Keratinocyte (primary cell): ENCODE data around the gene LAMTOR5. TPM values are rescaled to one million over a fixed set of nuclear protein-coding genes. Genes with fewer than 3 reads are reported as not detected.
A peak's percentile ranks its signal among the peaks of the same experiment; 100 is the strongest.

Experiments used
- DNase-seq: peaks from one replicate; pipeline ENCODE4 v3.0.0-alpha.2; 2011; ENCODE audit warnings: low read depth, missing footprints, low spot score
- FAIRE-seq: peaks from 2 replicates; lab custom pipeline; 2011; peaks lifted over from hg19 to GRCh38; lab: Jason Lieb, UNC
- H2AFZ ChIP-seq: 2 replicates; pipeline ENCODE4 v1.6.0; 2012; ENCODE audit warnings: low read length, control low read depth, inconsistent platforms; ENCODE audit not compliant: control insufficient read depth
- H3K27ac ChIP-seq: 2 replicates; pipeline ENCODE4 v1.5.1; 2011; ENCODE audit warnings: low read length; ENCODE audit not compliant: control insufficient read depth, insufficient read depth
- H3K27me3 ChIP-seq: 3 replicates; pipeline ENCODE4 v1.6.0; 2011; ENCODE audit warnings: low read length; ENCODE audit not compliant: control insufficient read depth, insufficient read depth; ENCODE audit errors: extremely low read depth
- H3K36me3 ChIP-seq, 2 experiments: 2 replicates in 1 of 2; 3 replicates in 1 of 2; pipeline ENCODE4 v1.5.1; 2011; ENCODE audit warnings: low read length in 2 of 2, mild to moderate bottlenecking in 1 of 2; ENCODE audit not compliant: control insufficient read depth in 2 of 2, insufficient read depth in 2 of 2; ENCODE audit errors: extremely low read depth in 1 of 2
- H3K4me1 ChIP-seq: 3 replicates; pipeline ENCODE4 v1.5.1; 2011; ENCODE audit warnings: low read length; ENCODE audit not compliant: control insufficient read depth, insufficient read depth; ENCODE audit errors: extremely low read depth
- H3K4me2 ChIP-seq: 3 replicates; pipeline ENCODE4 v1.6.0; 2011; ENCODE audit warnings: low read depth, low read length; ENCODE audit not compliant: control insufficient read depth, insufficient read depth; ENCODE audit errors: extremely low read depth
- H3K4me3 ChIP-seq, 3 experiments: fragments of 200-600 bp in 1 of 3; sonication (generic) in 1 of 3; 2 replicates in 2 of 3; 3 replicates in 1 of 3; pipeline ENCODE4 v1.5.1; 2011 to 2016; ENCODE audit warnings: low read length in 3 of 3, mild to moderate bottlenecking in 3 of 3, control low read depth in 2 of 3, inconsistent platforms in 1 of 3, low read depth in 1 of 3, mixed read lengths in 1 of 3, mixed run types in 1 of 3, moderate library complexity in 1 of 3; ENCODE audit not compliant: control insufficient read depth in 2 of 3, insufficient read depth in 2 of 3; ENCODE audit errors: extremely low read depth in 1 of 3
- H3K79me2 ChIP-seq: 2 replicates; pipeline ENCODE4 v1.6.0; 2012; ENCODE audit warnings: low read length; ENCODE audit not compliant: control insufficient read depth, insufficient read depth
- H3K9ac ChIP-seq: 3 replicates; pipeline ENCODE4 v1.6.0; 2011; ENCODE audit warnings: low read length; ENCODE audit not compliant: control insufficient read depth, insufficient read depth; ENCODE audit errors: extremely low read depth
- H3K9me1 ChIP-seq: 3 replicates; pipeline ENCODE4 v1.6.0; 2011; ENCODE audit warnings: low read length; ENCODE audit not compliant: control insufficient read depth, insufficient read depth; ENCODE audit errors: extremely low read depth
- H3K9me3 ChIP-seq: 2 replicates; pipeline ENCODE4 v1.5.1; 2012; ENCODE audit warnings: low read depth, low read length; ENCODE audit not compliant: control insufficient read depth
- H4K20me1 ChIP-seq: 3 replicates; pipeline ENCODE4 v1.6.0; 2011; ENCODE audit warnings: low read length; ENCODE audit not compliant: control insufficient read depth, insufficient read depth; ENCODE audit errors: extremely low read depth
- CTCF ChIP-seq, 3 experiments: IDR thresholded peaks in 1 of 3; conservative IDR thresholded peaks in 1 of 3; optimal IDR thresholded peaks in 1 of 3; 2 replicates in 2 of 3; 3 replicates in 1 of 3; pipeline versions ENCODE3 to v1.5.1; 2011; ENCODE audit warnings: low read length in 3 of 3, mild to moderate bottlenecking in 3 of 3, moderate library complexity in 2 of 3, control low read depth in 1 of 3, inconsistent platforms in 1 of 3; ENCODE audit not compliant: insufficient read depth in 2 of 3; ENCODE audit errors: extremely low read depth in 1 of 3
- EZH2 ChIP-seq: IDR thresholded peaks from one replicate; pipeline ENCODE4 v1.6.1; 2012; ENCODE audit warnings: inconsistent platforms, mild to moderate bottlenecking, low read length, moderate library complexity
- dilution Hi-C: fragments of 300-500 bp; cut with MboI; formaldehyde crosslinking; loops from one replicate; pipeline ENCODE4 v1.7.0; 2020; ENCODE audit warnings: low sequenced_read_pairs; ENCODE audit not compliant: extremely low pct_ligation_motif_present
- polyA plus RNA-seq, 5 experiments: library from polyadenylated mRNA; depleted of rRNA in 3 of 5; stranded (reverse) in 3 of 5; stranded (forward) in 1 of 5; unstranded in 1 of 5; fragments of >200 nt; gene quantifications; 1 replicate in 1 of 5; 2 replicates in 3 of 5; 3 replicates in 1 of 5; pipeline versions ENCODE4 v1.2.1 to v1.2.3, GENCODE V29; 2011 to 2012; ENCODE audit warnings: missing spikeins in 2 of 5, low read depth in 1 of 5, low replicate concordance in 1 of 5

LAMTOR5 gene
- polyA plus RNA-seq, 1 donor (not counting 4 experiments of a cell fraction or from before 2014, with no cell fraction given): 365 TPM

GRCh38 chr1:110412576-110412975, 5.1 kb upstream of the LAMTOR5 start:
- no peaks in the 10 kb centered on the region for H3K27me3 ChIP-seq
- H3K4me1 ChIP-seq: no peaks in the 10 kb centered on the region
- H3K4me3 ChIP-seq: no peak overlapping the region
- H3K27ac ChIP-seq: no peak overlapping the region
- H3K4me2 ChIP-seq: no peak overlapping the region
- H2AFZ ChIP-seq: peak overlapping the region; percentile 40
- no peaks in the 10 kb centered on the region for H4K20me1 ChIP-seq
- peak; percentile 41 for DNase-seq
- dilution Hi-C loops: no loop called here
- no peak for FAIRE-seq
- no peaks in the 10 kb centered on the region for H3K9me3 ChIP-seq
- H3K9me1 ChIP-seq: no peaks in the 10 kb centered on the region
- no peaks in the 10 kb centered on the region for H3K36me3 ChIP-seq
- H3K79me2 ChIP-seq: peaks cover 2% of the 10 kb centered on the region
- TF ChIP-seq CTCF (optimal IDR thresholded peaks at IDR 0.05 in 1 of 3, IDR thresholded peaks at IDR 0.05 in 1 of 3, conservative IDR thresholded peaks at IDR 0.05 in 1 of 3; ENCODE audit: extremely low read depth in 1 of 3, insufficient read depth in 2 of 3, low read length in 3 of 3): peak; percentile 83 to 88 (median 83)
- TF ChIP-seq EZH2: no peak
- no peak overlapping the region for H3K9ac ChIP-seq

GRCh38 chr1:110411173-110411735, 3.8 kb upstream of the LAMTOR5 start:
- no peaks in the 10 kb centered on the region for H4K20me1 ChIP-seq
- no peak overlapping the region for H3K27ac ChIP-seq
- H3K27me3 ChIP-seq: no peaks in the 10 kb centered on the region
- H3K4me2 ChIP-seq: no peak overlapping the region
- H3K9me3 ChIP-seq: no peaks in the 10 kb centered on the region
- no peaks in the 10 kb centered on the region for H3K36me3 ChIP-seq
- dilution Hi-C loops: no loop called here
- H3K9me1 ChIP-seq: no peaks in the 10 kb centered on the region
- no peak for TF ChIP-seq CTCF (optimal IDR thresholded peaks at IDR 0.05 in 1 of 3, IDR thresholded peaks at IDR 0.05 in 1 of 3, conservative IDR thresholded peaks at IDR 0.05 in 1 of 3; ENCODE audit: extremely low read depth in 1 of 3, insufficient read depth in 2 of 3, low read length in 3 of 3)
- DNase-seq: no peak
- H2AFZ ChIP-seq: no peak overlapping the region
- peaks cover 13% of the 10 kb centered on the region for H3K79me2 ChIP-seq
- no peak for FAIRE-seq
- H3K4me3 ChIP-seq: no peak overlapping the region
- peaks cover under 1% of the 10 kb centered on the region for H3K4me1 ChIP-seq
- no peak overlapping the region for H3K9ac ChIP-seq
